ENCODE measurements around the gene PEX11G.

Gene PEX11G

GRCh38 chr19:7528522-7529245 is 39.8 kb upstream of the PEX11G start:
- Histone ChIP-seq H3K27me3 (ENCODE audit: control insufficient read depth, insufficient read depth, low read length) (no peaks in the 10 kb centered on the region), H3K4me1 (no peaks in the 10 kb centered on the region), H3K9me3 (ENCODE audit: control insufficient read depth, low read length) (no peaks in the 10 kb centered on the region), H2AFZ (no peak overlapping the region), H3K4me2 (ENCODE audit: low read length) (no peak overlapping the region), H3K79me2 (peaks cover 2% of the 10 kb centered on the region), H3K4me3 (ENCODE audit: low read depth, low read length) (no peak overlapping the region), H3K36me3 (ENCODE audit: control insufficient read depth, insufficient read depth, low read length) (no peaks in the 10 kb centered on the region), H3K9ac (no peak overlapping the region), H3K27ac (no peak overlapping the region)
- TF ChIP-seq CTCF (IDR thresholded peaks at IDR 0.05): no peak

GRCh38 chr19:7528192-7528519 is 39.3 kb upstream of the PEX11G start:
- Histone ChIP-seq H3K27ac (no peak overlapping the region), H2AFZ (no peak overlapping the region), H3K4me3 (ENCODE audit: low read depth, low read length) (no peak overlapping the region), H3K79me2 (peaks cover 2% of the 10 kb centered on the region), H3K9ac (no peak overlapping the region), H3K9me3 (ENCODE audit: control insufficient read depth, low read length) (no peaks in the 10 kb centered on the region), H3K4me1 (peaks cover 4% of the 10 kb centered on the region), H3K27me3 (ENCODE audit: control insufficient read depth, insufficient read depth, low read length) (no peaks in the 10 kb centered on the region), H3K36me3 (ENCODE audit: control insufficient read depth, insufficient read depth, low read length) (no peaks in the 10 kb centered on the region), H3K4me2 (ENCODE audit: low read length) (no peak overlapping the region)
- no peak for TF ChIP-seq CTCF (IDR thresholded peaks at IDR 0.05)

DNA sequence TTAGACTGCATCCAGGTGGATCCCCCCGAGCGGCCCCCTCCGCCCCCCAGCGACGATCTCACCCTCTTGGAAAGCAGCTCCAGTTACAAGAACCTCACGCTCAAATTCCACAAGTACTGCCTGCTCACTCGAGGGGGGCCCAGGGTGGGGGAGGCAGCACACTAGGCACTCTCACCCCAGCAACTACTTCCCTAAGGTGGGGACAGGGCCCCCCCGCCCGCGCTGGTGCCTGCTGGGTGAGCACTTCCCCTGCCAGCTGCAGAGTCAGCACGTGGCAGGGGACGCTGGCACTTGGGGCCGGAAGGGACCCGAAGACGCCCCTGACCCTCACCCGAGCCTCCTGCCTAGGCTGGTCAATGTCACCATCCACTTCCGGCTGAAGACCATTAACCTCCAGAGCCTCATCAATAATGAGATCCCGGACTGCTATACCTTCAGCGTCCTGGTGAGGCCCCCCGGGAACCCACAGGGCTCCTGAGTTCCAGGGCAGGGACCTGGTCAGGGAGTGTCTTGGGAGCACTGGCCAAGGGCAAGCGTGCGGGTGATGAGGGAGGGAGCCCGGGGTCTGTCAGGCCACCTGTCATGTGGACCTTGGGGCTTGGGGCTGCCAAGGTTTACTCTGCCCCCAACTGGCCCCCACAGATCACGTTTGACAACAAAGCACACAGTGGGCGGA is 38.8 kb upstream of the PEX11G start:
- no peak overlapping the region for H2AFZ ChIP-seq
- H3K79me2 ChIP-seq: peaks cover 2% of the 10 kb centered on the region
- no peaks in the 10 kb centered on the region for H3K9me3 ChIP-seq (ENCODE audit: control insufficient read depth, low read length)
- H3K27me3 ChIP-seq (ENCODE audit: control insufficient read depth, insufficient read depth, low read length): no peaks in the 10 kb centered on the region
- H3K36me3 ChIP-seq (ENCODE audit: control insufficient read depth, insufficient read depth, low read length): no peaks in the 10 kb centered on the region
- H3K4me1 ChIP-seq: peaks cover 5% of the 10 kb centered on the region
- no peak overlapping the region for H3K4me2 ChIP-seq (ENCODE audit: low read length)
- TF ChIP-seq CTCF (IDR thresholded peaks at IDR 0.05): no peak
- no peak overlapping the region for H3K4me3 ChIP-seq (ENCODE audit: low read depth, low read length)
- H3K27ac ChIP-seq: no peak overlapping the region
- no peak overlapping the region for H3K9ac ChIP-seq

DNA sequence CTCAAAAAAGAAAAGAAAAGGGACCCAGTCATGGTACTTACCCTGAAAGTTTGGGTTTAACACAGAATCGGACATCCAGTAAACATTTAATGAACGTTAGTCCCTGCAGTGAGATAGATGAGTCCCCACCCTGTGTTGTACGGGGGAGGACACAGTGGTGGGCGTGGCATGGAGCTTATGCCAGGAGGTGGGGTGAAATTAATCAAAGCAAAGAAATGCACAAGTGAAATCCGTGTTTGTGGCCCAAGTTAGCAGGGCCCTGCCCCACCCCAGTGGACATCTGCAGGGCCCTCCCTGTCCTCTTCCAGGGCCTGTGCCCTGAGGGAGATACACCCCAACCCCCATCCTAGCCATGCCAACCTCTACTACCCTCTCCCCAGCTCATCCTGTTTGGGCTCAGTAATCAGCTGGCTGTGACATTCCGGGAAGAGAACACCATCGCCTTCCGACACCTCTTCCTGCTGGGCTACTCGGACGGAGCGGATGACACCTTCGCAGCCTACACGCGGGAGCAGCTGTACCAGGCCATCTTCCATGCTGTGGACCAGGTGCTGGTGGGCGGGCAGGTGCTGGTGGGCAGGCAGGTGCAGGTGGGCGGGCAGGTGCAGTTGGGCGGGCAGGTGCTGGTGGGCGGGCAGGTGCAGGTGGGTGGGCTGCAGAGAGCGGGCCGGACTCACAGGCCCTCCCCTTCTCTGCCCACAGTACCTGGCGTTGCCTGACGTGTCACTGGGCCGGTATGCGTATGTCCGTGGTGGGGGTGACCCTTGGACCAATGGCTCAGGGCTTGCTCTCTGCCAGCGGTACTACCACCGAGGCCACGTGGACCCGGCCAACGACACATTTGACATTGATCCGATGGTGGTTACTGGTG is 37.5 kb upstream of the PEX11G start:
- Histone ChIP-seq H3K36me3 (ENCODE audit: control insufficient read depth, insufficient read depth, low read length) (no peaks in the 10 kb centered on the region), H3K9me3 (ENCODE audit: control insufficient read depth, low read length) (no peaks in the 10 kb centered on the region), H3K4me1 (peaks cover 10% of the 10 kb centered on the region), H3K9ac (no peak overlapping the region), H3K4me2 (ENCODE audit: low read length) (no peak overlapping the region), H3K4me3 (ENCODE audit: low read depth, low read length) (no peak overlapping the region), H3K27me3 (ENCODE audit: control insufficient read depth, insufficient read depth, low read length) (no peaks in the 10 kb centered on the region), H3K79me2 (peaks cover 2% of the 10 kb centered on the region), H2AFZ (no peak overlapping the region), H3K27ac (no peak overlapping the region)
- no peak for TF ChIP-seq CTCF (IDR thresholded peaks at IDR 0.05)
